ENCODE results near the gene LDLRAD4.

GRCh38 chr18:13241083-13241892 lies 22.7 kb downstream of the LDLRAD4 start:
- TF ChIP-seq CEBPB (IDR thresholded peaks at IDR 0.05), result no peak
- TF ChIP-seq YY1 (IDR thresholded peaks at IDR 0.05; ENCODE audit: low read depth), result no peak
